KOPT-K1 (cell line): Measurements from ENCODE around the gene FBLN1.

Experiments
- H3K27ac ChIP-seq: fragments of 200-600 bp; sonication (generic); 2 replicates; pipeline ENCODE4 v1.5.1; 2016; ENCODE audit warnings: antibody characterized with exemption, mild to moderate bottlenecking, low read depth, low read length; ENCODE audit not compliant: poor library complexity, severe bottlenecking
- H3K36me3 ChIP-seq: fragments of 200-600 bp; sonication (generic); 2 replicates; pipeline ENCODE4 v1.5.1; 2017; ENCODE audit warnings: antibody characterized with exemption, mild to moderate bottlenecking, low read length, moderate library complexity; ENCODE audit not compliant: insufficient read depth
- H3K9me3 ChIP-seq: fragments of 200-600 bp; sonication (generic); 2 replicates; pipeline ENCODE4 v1.5.1; 2017; ENCODE audit warnings: antibody characterized with exemption, low read length, mild to moderate bottlenecking; ENCODE audit not compliant: insufficient read depth, poor library complexity, severe bottlenecking

FBLN1 gene

DNA sequence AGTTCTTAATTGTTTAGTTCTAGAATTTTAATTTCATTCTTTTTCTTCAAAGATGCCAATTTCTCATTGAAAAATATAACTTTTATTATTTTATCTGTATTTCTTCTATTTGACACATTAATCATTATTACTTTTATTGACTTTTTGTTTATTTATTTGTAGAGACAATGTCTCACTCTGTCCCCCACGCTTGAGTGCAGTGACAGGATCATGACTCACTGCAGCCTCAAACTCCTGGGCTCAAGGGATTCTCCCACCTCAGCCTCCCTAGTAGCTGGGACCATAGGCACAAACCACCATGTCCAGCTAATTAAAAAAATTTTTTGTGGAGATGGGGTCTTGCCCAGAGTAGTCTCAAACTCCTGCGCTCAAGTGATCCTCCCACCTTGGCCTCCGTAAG lies 30.3 kb upstream of the FBLN1 start:
- H3K9me3 ChIP-seq: no peaks in the 10 kb centered on the region
- H3K27ac ChIP-seq: no peak overlapping the region
- no peaks in the 10 kb centered on the region for H3K36me3 ChIP-seq

DNA sequence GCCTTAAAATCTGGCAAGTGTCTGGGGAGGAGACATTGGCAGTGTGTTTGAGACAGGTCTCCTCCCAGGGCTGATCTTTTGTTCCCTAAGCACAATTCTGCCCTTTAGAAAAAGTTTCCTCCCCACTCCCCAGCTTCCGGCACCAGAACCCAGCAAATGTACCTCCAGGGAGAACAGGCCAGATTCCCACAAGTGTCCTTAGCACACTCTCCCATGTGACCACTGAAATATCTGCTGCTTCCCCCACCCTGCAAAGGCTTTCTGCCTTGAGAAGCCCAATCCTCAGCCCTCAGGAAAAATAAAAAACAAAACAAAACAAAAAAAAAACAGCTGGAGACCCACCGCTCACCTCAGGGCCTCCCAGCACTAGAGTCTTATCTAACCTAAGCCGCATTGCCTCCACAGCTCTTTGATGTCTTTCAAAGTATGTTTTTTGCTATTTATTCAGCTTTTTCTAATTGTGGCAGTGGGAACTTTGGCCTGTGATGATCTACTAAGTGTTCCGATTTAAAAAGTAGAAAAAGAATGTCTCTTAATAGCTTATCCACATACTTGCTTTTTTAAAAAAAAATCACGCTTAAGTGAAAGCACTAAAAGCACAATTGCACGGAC lies 29.0 kb upstream of the FBLN1 start:
- Histone ChIP-seq H3K9me3 (no peaks in the 10 kb centered on the region), H3K27ac (no peak overlapping the region), H3K36me3 (no peaks in the 10 kb centered on the region)

DNA sequence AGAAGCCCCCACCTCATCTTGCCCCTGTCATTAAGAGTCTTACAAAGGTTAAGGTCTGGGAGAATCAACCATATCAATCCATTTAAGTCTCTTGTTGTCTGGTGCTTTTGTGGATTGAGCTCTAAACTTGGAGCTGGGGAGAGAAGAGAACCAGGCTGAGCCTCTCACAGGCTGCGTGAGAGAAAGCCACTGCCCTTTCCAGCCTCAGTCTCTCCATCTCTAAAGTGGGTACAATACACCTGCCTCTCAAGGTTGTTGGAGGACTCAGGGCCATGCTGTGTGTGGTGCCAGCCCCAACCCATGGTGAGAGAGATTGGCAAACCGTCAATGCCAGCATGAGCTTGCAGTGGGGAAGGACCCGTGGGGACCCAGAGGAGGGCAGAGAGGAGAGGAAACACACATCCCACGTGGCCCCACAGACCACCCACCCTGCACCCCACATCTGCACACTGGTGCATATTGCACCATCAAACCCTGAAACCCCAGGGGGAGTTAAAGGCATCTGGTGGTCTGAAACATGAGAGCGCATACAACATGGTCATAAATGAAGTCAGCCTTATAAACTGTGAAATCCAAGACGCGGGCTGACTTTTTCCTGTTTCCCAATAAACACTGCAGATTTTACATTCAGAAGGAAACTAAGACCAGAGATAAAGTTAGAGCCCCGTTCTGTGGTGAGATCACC lies 27.5 kb upstream of the FBLN1 start:
- H3K36me3 ChIP-seq: no peaks in the 10 kb centered on the region
- H3K9me3 ChIP-seq: no peaks in the 10 kb centered on the region
- H3K27ac ChIP-seq: no peak overlapping the region

DNA sequence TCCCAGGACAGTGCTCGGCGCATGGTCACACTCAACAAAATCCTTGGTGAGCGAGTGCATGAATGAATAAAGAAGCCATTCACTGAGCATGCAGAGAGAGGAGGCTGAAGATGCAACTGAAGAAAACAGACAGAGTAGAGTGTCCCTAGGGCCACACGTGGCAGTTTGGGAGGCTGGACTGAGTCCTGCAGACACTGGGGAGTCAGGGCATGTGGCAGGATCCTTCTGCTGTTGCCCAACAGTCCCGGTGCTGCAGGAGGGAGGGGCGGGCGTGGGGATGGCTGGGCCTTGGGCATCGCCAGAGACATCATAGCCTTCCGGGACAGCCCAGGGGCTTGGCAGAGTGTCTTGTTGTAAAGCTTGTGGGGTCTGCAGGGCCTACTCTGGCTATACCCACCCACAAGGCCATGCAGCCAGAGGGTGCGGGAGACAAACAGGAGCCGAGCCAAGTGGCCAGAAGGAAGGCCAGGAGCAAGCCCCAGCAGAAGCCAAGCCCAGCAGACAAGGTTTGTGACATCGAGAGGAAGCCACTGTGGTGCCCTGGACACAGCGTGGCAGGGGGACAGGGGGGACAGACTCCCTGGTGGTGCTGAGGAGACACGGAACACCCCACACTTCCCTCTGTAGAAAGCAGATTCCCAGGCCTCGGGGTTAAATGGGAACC lies 26.7 kb upstream of the FBLN1 start:
- H3K27ac ChIP-seq: no peak overlapping the region
- H3K36me3 ChIP-seq: no peaks in the 10 kb centered on the region
- peaks cover 5% of the 10 kb centered on the region for H3K9me3 ChIP-seq

DNA sequence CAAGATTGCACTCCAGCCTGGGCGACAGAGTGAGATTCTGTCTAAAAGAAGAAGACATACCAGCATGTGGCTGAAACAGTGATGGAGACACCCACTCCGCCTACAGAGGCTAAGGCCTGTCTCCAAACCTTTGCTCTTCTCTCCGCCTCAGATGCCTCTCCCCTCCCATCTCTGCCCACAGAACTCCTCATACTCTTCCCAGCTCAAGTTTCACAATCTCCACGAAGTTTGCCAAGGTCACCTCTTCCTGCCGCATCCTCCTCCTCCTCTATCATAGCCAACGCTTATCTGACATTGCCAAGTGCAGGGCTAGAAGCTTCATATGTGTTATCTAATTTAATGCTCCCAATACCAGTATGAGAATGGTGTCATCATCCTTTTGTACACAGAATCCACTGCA lies 25.9 kb upstream of the FBLN1 start:
- H3K9me3 ChIP-seq: peaks cover 7% of the 10 kb centered on the region
- H3K36me3 ChIP-seq: no peaks in the 10 kb centered on the region
- no peak overlapping the region for H3K27ac ChIP-seq

DNA sequence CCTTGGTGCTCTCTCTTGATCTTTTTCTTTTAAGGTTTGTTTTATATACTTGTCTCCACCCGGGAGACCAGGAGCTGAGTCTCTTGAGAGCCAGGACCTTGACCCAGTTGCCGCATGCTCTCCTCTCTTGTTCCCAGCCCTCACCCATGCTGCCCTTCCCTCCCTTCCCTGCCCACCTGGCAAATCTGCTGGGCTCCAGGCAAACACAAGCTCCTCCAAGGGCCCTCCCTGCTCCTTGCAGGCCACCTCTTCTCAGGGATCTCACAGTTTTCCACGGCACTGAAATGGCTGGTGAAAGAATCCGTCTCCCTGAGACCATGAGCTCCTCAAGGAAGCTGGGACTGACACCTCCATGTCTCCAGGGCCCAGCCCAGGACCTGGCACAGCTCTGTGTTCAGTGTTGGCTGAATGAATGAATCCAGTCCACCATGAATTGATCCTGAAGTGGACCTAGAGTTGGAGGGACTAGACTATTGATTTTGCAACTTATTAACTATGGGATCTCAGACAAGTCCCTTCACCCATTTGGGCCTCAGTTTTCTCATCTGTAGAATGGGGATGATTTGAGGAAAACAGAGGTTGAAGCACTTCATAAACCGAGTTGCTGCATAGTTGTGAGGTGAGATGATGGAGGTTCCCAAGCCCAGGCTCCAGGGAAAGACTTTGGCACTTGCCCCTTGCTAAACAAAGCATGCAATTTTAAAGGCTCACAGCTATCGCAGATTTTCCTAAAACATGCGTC lies 25.1 kb upstream of the FBLN1 start:
- H3K9me3 ChIP-seq: peaks cover 7% of the 10 kb centered on the region
- no peak overlapping the region for H3K27ac ChIP-seq
- H3K36me3 ChIP-seq: no peaks in the 10 kb centered on the region

DNA sequence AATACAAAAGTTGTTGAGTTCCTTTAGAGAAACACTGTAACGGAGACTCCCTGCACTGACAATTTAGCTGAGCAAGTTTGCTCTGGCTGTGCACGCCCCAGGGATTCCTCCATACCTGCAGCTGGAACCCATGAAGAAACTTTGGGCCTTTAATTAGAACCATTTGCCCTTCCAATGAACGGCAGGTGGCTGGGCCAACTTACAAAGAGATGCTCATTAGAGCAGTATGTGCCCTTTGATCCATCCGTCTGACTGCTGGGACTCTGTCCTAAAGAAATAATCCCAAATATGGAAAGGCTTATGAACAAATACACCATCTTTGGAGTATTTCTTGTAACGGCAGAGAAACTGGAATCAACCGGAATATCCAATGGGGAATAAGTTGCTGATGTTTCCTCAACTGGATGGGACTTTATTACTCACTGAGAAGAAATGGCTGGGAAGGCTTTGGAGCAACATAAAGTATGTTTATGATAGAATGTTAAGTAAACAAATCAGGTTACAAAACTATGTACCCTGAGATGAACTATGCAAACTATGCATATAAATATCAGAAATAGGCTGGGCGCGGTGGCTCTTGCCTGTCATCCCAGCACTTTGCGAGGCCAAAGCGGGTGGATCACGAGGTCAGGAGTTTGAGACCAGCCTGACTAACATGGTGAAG lies 24.4 kb upstream of the FBLN1 start:
- no peaks in the 10 kb centered on the region for H3K36me3 ChIP-seq
- peaks cover 7% of the 10 kb centered on the region for H3K9me3 ChIP-seq
- no peak overlapping the region for H3K27ac ChIP-seq

DNA sequence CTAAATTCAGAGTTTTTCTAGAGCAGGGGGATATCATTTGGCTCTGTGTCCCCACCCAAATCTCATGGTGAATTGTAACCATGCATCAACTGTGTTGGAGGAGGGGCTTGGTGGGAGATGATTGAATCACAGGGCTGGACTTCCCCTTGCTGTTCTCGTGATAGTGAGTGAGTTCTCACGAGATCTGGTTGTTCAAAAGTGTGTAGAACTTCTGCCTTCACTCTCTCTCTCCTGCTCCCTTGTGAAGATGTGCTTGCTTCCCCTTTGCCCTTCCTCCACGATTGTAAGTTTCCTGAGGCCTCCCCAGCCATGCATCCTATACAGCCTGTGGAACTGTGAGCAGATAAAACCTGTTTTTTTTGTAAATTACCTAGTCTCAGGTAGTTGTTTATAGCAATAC lies 22.0 kb upstream of the FBLN1 start:
- H3K36me3 ChIP-seq: no peaks in the 10 kb centered on the region
- H3K9me3 ChIP-seq: peaks cover 7% of the 10 kb centered on the region
- no peak overlapping the region for H3K27ac ChIP-seq

DNA sequence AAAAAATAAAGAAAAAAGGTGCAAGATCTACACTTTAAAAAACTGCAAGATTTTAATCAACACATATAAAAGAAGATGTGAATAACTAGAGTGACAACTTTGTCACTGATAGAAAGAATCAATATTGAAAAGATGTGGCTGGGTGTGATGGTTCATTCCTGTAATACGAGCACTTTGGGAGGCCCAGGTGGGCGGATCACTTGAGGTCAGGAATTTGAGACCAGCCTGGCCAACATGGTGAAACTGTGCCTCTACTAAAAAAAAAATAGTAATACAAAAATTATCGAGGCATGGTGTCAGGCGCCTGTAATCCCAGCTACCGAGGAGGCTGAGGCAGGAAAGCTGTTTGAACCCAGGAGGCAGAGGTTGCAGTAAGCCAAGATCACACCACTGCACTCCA lies 21.0 kb upstream of the FBLN1 start:
- H3K36me3 ChIP-seq: no peaks in the 10 kb centered on the region
- no peak overlapping the region for H3K27ac ChIP-seq
- H3K9me3 ChIP-seq: peaks cover 11% of the 10 kb centered on the region

DNA sequence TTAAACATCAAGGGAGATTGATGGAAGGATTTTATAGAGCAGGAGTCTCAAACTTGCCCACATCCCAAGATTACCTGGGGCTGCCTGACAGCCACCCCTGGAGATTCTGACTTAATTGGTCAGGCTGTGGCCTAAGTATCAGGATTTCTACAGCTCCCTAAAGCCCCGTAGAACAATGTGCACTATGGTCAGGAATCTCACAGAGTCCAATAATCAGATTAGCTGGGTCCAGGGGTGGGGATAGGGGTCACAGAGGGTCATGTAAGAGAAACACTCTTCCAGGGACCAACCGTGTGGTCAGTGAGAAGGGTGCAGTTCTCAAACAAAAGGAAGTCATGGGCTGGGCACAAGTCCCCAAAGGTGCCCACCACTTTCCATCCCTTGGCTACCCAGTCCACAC lies 20.5 kb upstream of the FBLN1 start:
- peaks cover 16% of the 10 kb centered on the region for H3K9me3 ChIP-seq
- H3K27ac ChIP-seq: no peak overlapping the region
- no peaks in the 10 kb centered on the region for H3K36me3 ChIP-seq

DNA sequence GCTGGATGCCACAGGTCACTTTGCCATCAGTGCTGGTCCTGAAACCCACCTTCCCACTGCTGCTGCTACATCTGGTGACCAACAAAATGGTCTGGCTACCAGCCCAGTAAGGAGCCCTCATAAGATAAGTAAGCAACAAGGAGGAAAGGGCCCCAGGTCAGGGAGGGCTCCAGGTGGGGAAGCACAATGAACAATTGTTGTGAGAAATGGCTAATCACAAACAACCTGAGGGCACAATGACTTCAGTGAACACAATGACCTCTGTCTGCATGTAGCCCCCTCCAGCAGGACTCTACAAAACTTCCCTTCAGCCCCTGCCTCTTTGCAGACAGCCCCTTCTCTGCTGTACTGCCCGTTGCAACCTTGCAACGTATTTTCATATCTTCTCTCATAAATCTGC lies 19.4 kb upstream of the FBLN1 start:
- H3K36me3 ChIP-seq: no peaks in the 10 kb centered on the region
- H3K9me3 ChIP-seq: peaks cover 24% of the 10 kb centered on the region
- H3K27ac ChIP-seq: no peak overlapping the region

DNA sequence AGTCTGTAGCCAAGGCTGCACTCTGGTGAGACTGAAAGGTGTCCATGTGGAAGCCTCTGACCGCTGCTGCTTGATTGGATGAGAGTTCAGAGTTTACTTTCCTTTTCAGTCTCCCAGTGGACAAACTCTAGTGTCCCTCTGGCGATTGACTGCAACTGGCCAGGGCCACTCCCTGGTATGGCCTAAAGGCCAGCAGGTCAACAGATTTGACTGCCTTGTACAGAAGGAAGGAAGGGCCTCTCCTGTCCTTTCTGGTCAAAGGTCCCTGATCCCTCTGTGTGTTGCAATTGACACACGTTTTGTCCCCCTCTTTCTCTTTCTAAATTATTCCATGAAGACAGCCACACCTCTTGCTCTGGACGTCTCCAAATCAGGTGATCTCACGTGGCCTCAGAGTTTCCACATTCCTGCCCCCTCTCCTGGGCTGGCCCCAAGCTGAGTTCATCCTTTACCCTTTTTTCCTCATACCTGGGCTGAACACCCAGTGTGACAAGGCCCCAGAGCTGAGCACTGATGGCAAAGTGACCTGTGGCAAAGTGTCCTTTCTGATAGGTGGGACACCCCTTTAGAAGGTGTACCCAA lies 18.7 kb upstream of the FBLN1 start:
- H3K36me3 ChIP-seq: no peaks in the 10 kb centered on the region
- peaks cover 31% of the 10 kb centered on the region for H3K9me3 ChIP-seq
- H3K27ac ChIP-seq: no peak overlapping the region

DNA sequence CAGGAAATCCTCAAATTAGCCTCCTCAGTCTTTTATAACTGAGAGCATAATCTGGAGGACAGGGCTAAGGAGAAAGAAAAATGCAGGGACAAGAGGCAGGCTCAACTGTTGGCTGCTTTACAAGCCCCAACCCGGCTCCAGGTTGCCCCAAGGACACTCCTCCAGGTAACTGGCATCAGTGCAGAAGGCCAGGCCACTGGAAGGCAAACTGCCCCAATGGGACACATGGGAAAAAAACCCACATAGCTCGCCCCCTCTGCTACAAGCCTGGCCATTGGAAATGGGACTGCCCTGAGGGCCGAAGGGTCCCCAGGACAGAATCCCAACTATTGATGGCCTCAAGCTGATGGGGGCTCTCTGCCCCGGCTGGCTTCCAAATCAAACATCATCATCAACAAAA lies 17.9 kb upstream of the FBLN1 start:
- no peak overlapping the region for H3K27ac ChIP-seq
- H3K36me3 ChIP-seq: no peaks in the 10 kb centered on the region
- peaks cover 38% of the 10 kb centered on the region for H3K9me3 ChIP-seq

DNA sequence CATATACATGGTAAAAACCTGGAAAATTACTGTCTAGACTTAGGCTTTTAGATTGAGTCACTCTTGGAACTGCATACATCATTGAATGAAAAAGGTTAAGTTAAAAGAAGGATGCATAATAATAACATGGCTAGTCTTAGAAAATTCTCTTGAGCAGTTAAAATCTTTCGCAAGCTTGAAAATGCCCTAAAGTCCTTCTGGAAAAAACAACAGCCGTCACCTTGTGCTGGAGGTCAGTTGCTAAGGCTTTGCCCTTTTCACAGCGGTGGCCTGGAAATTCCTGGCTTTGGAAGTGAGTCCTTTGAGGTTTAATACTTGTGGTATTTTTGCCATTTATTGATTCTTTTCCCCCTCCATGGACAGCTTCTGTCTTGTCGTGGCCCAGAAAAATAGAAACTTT lies 17.4 kb upstream of the FBLN1 start:
- Histone ChIP-seq H3K9me3 (peaks cover 38% of the 10 kb centered on the region), H3K36me3 (no peaks in the 10 kb centered on the region), H3K27ac (no peak overlapping the region)
